Liver (tissue), 3 donors: ENCODE measurements around the gene MYO9B.

Experiments
- JUND ChIP-seq, 2 donors: IDR thresholded peaks; 2 replicates each; pipeline ENCODE4 v1.6.1; 2016; ENCODE audit warnings: antibody characterized with exemption in 2 of 2
- RAD21 ChIP-seq, 2 donors: IDR thresholded peaks; 2 replicates each; pipeline ENCODE4 v1.6.1; 2016; ENCODE audit warnings: antibody characterized with exemption in 2 of 2, mild to moderate bottlenecking in 2 of 2
- TAF1 ChIP-seq: conservative IDR thresholded peaks from 2 replicates; pipeline ENCODE4 v1.6.1; 2016; ENCODE audit warnings: antibody characterized with exemption, mild to moderate bottlenecking
- YY1 ChIP-seq: IDR thresholded peaks from 2 replicates; pipeline ENCODE4 v1.6.1; 2016; ENCODE audit warnings: antibody characterized with exemption, mild to moderate bottlenecking
- TF ChIP-seq, protein P1 (sequence below): fragments of 150-350 bp; IDR thresholded peaks from 2 replicates; pipeline ENCODE4 v1.5.1; 2017; ENCODE audit warnings: improper control_type of control experiment, low read depth, low read length; ENCODE audit not compliant: missing input control
- TF ChIP-seq, protein P2 (sequence below): IDR thresholded peaks from 2 replicates; pipeline ENCODE4 v1.6.1; 2016; ENCODE audit warnings: antibody characterized with exemption
- TF ChIP-seq, protein P3 (sequence below): IDR thresholded peaks from 2 replicates; pipeline ENCODE4 v1.6.1; 2016; ENCODE audit warnings: antibody characterized with exemption
- TF ChIP-seq, protein P4 (sequence below): IDR thresholded peaks from 2 replicates; pipeline ENCODE4 v1.6.1; 2016; ENCODE audit warnings: antibody characterized with exemption, mild to moderate bottlenecking
- donor health status: healthy.
- donor health status: healthy.

DNA sequence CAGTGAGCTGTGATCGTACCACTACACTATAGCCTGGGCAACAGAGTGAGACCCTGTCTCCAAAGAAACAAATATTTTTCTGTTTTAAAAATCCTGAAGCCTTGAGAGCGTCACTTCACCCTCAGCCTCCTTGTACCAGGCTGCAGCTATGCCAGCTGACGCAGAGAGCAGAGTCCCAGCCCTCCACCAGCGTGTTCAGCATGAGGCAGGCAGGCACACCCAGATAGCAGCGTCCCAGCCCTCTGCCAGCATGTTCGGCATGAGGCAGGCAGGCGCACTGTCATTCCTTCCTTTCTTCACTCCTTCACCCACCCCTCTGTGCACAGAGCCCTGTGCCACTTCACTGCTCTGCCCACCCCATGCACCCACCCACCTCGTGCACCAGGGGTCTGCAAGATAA is 96.3 kb downstream of the MYO9B start:
- TF ChIP-seq YY1 (no peak), JUND (IDR thresholded peaks at IDR 0.05) (no peak), RAD21 (IDR thresholded peaks at IDR 0.05) (no peak), TAF1 (no peak)
- TF ChIP-seq, protein P1, sequence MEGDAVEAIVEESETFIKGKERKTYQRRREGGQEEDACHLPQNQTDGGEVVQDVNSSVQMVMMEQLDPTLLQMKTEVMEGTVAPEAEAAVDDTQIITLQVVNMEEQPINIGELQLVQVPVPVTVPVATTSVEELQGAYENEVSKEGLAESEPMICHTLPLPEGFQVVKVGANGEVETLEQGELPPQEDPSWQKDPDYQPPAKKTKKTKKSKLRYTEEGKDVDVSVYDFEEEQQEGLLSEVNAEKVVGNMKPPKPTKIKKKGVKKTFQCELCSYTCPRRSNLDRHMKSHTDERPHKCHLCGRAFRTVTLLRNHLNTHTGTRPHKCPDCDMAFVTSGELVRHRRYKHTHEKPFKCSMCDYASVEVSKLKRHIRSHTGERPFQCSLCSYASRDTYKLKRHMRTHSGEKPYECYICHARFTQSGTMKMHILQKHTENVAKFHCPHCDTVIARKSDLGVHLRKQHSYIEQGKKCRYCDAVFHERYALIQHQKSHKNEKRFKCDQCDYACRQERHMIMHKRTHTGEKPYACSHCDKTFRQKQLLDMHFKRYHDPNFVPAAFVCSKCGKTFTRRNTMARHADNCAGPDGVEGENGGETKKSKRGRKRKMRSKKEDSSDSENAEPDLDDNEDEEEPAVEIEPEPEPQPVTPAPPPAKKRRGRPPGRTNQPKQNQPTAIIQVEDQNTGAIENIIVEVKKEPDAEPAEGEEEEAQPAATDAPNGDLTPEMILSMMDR: no peak
- TF ChIP-seq, protein P2, sequence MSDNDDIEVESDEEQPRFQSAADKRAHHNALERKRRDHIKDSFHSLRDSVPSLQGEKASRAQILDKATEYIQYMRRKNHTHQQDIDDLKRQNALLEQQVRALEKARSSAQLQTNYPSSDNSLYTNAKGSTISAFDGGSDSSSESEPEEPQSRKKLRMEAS: no peak
- TF ChIP-seq, protein P3, sequence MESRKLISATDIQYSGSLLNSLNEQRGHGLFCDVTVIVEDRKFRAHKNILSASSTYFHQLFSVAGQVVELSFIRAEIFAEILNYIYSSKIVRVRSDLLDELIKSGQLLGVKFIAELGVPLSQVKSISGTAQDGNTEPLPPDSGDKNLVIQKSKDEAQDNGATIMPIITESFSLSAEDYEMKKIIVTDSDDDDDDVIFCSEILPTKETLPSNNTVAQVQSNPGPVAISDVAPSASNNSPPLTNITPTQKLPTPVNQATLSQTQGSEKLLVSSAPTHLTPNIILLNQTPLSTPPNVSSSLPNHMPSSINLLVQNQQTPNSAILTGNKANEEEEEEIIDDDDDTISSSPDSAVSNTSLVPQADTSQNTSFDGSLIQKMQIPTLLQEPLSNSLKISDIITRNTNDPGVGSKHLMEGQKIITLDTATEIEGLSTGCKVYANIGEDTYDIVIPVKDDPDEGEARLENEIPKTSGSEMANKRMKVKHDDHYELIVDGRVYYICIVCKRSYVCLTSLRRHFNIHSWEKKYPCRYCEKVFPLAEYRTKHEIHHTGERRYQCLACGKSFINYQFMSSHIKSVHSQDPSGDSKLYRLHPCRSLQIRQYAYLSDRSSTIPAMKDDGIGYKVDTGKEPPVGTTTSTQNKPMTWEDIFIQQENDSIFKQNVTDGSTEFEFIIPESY: no peak
- TF ChIP-seq, protein P4, sequence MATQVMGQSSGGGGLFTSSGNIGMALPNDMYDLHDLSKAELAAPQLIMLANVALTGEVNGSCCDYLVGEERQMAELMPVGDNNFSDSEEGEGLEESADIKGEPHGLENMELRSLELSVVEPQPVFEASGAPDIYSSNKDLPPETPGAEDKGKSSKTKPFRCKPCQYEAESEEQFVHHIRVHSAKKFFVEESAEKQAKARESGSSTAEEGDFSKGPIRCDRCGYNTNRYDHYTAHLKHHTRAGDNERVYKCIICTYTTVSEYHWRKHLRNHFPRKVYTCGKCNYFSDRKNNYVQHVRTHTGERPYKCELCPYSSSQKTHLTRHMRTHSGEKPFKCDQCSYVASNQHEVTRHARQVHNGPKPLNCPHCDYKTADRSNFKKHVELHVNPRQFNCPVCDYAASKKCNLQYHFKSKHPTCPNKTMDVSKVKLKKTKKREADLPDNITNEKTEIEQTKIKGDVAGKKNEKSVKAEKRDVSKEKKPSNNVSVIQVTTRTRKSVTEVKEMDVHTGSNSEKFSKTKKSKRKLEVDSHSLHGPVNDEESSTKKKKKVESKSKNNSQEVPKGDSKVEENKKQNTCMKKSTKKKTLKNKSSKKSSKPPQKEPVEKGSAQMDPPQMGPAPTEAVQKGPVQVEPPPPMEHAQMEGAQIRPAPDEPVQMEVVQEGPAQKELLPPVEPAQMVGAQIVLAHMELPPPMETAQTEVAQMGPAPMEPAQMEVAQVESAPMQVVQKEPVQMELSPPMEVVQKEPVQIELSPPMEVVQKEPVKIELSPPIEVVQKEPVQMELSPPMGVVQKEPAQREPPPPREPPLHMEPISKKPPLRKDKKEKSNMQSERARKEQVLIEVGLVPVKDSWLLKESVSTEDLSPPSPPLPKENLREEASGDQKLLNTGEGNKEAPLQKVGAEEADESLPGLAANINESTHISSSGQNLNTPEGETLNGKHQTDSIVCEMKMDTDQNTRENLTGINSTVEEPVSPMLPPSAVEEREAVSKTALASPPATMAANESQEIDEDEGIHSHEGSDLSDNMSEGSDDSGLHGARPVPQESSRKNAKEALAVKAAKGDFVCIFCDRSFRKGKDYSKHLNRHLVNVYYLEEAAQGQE: no peak
